Stromal cell of bone marrow (primary cell): ENCODE measurements around the gene ST8SIA5.
"Not testable (repeated sequence)": the region's sequence is repeated elsewhere in the genome, so short reads cannot be mapped to it uniquely, and the experiment has no call there.

ENCODE experiments used
- DNase-seq: peaks from one replicate; pipeline ENCODE4 v3.0.0-alpha.2; 2012; ENCODE audit warnings: low read depth

The ST8SIA5 gene

GRCh38 chr18:46756559-46757201 lies at the start of gene ST8SIA5:
TSS of gene ST8SIA5 (minus strand) at chr18:46757053. CDS start at chr18:46756508, 545 bp downstream.
- DNase-seq = no peak

GRCh38 chr18:46795945-46796344 lies 39.1 kb upstream of the ST8SIA5 start:
- not testable (repeated sequence) for DNase-seq

GRCh38 chr18:46794607-46795006 lies 37.8 kb upstream of the ST8SIA5 start:
- no peak for DNase-seq

GRCh38 chr18:46793565-46793964 lies 36.7 kb upstream of the ST8SIA5 start:
- no peak for DNase-seq

GRCh38 chr18:46789088-46789487 lies 32.2 kb upstream of the ST8SIA5 start:
- DNase-seq = no peak

- no peak for DNase-seq
Observed at GRCh38 chr18:46787674-46788073, 30.8 kb upstream of the ST8SIA5 start.

GRCh38 chr18:46772357-46772756 lies 15.5 kb upstream of the ST8SIA5 start:
- DNase-seq = no peak

- DNase-seq = no peak
Observed at GRCh38 chr18:46771141-46771540, 14.3 kb upstream of the ST8SIA5 start.

- no peak for DNase-seq
Observed at GRCh38 chr18:46770708-46771107, 13.9 kb upstream of the ST8SIA5 start.

- no peak for DNase-seq
Observed at GRCh38 chr18:46768166-46768921, 11.5 kb upstream of the ST8SIA5 start.

- no peak for DNase-seq
Observed at GRCh38 chr18:46767217-46767616, 10.4 kb upstream of the ST8SIA5 start.

- no peak for DNase-seq
Observed at GRCh38 chr18:46764586-46764985, 7.7 kb upstream of the ST8SIA5 start.

GRCh38 chr18:46761059-46761769 lies 4.4 kb upstream of the ST8SIA5 start:
- DNase-seq = no peak

GRCh38 chr18:46759890-46760289 lies 3.0 kb upstream of the ST8SIA5 start:
- no peak for DNase-seq

- no peak for DNase-seq
Observed at GRCh38 chr18:46756025-46756558, 761 bp downstream of the ST8SIA5 start.

GRCh38 chr18:46755315-46756024 lies 1.4 kb downstream of the ST8SIA5 start:
- no peak for DNase-seq

- no peak for DNase-seq
Observed at GRCh38 chr18:46754661-46755292, 2.1 kb downstream of the ST8SIA5 start.

GRCh38 chr18:46754188-46754587 lies 2.7 kb downstream of the ST8SIA5 start:
- no peak for DNase-seq

GRCh38 chr18:46751882-46752281 lies 5.0 kb downstream of the ST8SIA5 start:
- no peak for DNase-seq

GRCh38 chr18:46750626-46751025 lies 6.2 kb downstream of the ST8SIA5 start:
- DNase-seq = no peak

- DNase-seq = no peak
Observed at GRCh38 chr18:46748466-46748865, 8.4 kb downstream of the ST8SIA5 start.

GRCh38 chr18:46740046-46740445 lies 16.8 kb downstream of the ST8SIA5 start:
- no peak for DNase-seq
